CD4-positive, alpha-beta T cell treated with Interferon gamma for 1 hour (primary cell): ENCODE measurements around the gene MAN1B1.
"Not testable (repeated sequence)": the region's sequence is repeated elsewhere in the genome, so short reads cannot be mapped to it uniquely, and the experiment has no call there.

Experiments
- DNase-seq: peaks from one replicate; pipeline ENCODE4 v3.0.0-alpha.2; 2020

The MAN1B1 gene

DNA sequence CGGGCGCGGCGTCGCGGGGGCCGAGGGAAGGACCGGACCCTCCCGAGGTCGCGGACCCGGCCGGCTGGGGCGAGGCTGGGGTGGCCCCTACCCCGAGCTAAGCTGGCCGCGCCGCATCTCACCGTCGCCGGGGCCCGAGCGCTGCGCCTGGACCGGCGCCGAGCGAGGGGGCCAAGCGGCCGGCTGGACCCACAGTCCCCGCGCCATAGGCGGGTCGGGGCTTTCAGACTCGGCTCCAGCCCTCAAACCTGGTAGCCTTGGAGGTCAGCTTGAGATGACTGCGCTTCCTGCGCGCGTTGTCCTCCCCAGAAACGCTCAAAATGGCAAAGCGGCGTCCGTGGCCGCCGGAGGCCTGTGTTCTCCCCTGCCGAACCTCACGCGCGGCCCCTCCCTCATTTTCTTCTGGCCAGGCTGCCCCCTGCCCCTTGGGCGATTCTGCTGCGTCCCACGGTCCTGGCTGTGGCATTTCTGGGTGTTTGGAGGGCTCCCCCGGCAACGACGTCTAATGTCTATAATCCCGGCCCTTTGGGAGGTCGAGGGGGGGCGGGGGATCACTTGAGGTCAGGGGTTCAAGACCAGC lies 43.5 kb downstream of the MAN1B1 start:
- no peak for DNase-seq

DNA sequence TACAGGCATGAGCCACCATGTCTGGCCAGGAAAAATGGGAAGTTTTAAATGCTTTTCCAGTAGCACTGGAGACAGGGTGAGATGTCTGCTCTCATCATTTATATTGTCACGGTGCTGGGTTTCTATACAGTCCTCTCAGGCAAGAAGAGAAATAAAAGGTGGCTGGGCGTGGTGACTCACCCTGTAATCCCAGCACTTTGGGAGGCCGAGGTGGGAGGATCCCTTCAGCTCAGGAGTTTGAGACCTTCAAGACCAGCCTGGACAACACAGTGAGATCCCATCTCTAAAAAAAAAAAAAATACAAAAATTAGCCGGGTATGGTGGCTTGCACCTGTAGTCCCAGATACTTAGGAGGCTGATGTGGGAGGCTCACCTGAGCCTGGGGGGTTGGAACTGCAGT lies 47.4 kb downstream of the MAN1B1 start:
- DNase-seq = no peak

DNA sequence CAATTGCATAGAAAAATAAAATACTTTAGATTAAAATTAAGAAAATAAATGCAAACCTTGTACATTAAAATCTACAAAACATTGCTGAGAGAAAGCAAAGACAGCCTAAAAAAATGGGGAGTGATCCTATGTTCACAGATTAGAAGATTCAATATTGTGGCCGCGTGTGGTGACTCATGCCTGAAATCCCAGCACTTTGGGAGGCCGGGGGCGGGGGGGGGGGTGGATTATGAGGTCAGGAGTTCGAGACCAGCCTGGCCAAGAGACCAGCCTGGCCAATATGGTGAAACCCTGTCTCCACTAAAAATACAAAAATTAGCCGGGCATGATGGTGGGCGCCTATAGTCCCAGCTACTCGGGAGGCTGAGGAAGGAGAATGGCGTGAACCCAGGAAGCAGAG lies 48.4 kb downstream of the MAN1B1 start:
- not testable (repeated sequence) for DNase-seq

DNA sequence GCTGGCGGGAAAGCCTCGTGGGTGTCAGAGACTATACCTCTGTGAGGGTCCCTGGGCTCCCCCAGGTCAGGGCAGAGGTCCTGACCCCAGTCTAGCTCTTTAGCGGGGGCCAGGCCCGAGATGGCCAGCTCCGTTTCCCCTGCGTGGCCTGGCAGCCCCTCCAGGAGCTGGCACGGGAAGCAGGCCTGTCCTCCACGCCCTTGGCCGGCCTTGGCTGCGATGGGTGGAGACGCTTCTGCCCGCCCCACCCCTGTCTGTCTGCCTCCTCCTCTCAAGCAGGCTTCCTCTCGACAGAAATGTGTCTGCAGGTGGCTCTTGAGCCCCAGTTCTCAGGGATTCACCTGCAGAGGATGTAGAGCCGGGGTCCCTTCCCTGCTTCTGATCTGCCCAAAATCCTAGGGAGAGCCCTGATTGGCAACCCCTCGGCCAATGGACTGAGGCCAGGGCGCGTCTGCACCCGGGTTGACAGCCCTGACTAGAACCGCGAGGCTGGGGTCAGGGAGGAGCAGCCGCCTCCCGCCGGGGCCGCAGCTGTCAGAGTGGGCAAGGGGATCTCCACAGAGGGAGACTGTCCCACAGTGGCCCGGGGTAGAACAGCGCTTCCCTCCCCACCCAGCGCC lies 49.6 kb downstream of the MAN1B1 start:
- no peak for DNase-seq

DNA sequence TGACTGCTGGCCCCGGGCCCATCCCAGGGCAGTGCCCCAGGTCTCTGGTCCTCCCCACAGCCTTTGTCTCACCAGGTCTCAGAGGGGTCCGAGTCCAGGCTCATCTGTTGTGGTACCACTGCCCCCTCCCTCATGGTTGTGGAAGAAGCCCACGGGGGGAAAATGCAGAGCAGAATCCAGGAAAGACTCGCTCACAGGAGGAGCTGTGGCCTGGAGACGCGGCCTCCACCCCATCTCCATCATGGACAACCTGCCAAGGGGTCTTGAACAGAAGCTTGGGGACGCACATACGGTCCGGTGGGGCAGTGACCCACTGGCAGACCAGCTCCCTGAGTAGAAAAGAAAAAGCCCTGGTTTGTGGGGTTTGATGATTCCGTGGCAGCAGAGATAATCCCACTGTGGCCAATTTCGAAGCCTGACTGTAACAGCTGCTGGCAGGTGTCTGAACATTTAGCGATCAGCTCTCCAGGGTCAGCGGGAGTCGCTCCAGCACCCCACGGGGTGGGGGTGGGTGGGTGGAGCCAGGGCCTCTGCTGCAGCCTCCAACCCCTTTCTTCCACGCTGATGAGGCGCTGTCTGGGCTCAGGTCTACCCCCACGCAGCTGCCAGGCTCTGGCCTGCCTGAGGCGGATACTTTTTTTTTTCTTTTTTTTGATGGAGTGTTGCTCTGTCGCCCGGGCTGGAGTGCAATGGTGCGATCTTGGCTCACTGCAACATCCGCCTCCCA lies 50.3 kb downstream of the MAN1B1 start:
- no peak for DNase-seq

DNA sequence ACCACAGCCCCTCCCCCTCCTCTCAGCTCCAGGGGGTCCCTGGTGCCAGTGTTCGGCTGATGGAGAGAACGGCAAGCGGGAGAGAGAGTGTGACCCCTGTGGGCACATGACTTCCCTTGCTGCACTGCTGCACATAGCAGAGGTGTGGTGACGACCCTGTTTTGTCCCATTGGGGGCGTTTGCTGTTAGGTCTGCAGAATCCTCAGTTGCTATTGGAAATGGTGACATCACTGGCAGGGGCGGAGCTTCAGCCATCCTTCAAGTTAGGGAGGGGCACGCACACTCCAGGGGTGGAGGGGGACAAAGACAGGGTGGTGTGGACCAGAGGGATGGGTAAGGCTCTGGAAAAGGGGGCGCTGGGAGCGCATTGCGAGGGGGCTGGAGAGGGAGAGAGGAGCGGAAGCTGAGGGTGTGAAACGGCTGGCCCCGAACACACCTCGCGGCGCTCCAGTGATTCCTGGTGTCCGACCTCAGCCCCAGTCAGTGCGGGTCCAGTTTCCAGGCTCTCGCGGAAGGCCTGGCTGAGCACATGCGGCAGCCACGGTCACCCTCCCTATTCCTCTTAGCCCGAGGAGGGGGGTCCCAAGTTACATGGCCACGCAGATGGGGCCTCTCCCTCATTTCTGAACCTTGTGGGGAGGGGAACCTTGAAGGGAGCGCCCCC lies 51.4 kb downstream of the MAN1B1 start:
- DNase-seq = no peak

DNA sequence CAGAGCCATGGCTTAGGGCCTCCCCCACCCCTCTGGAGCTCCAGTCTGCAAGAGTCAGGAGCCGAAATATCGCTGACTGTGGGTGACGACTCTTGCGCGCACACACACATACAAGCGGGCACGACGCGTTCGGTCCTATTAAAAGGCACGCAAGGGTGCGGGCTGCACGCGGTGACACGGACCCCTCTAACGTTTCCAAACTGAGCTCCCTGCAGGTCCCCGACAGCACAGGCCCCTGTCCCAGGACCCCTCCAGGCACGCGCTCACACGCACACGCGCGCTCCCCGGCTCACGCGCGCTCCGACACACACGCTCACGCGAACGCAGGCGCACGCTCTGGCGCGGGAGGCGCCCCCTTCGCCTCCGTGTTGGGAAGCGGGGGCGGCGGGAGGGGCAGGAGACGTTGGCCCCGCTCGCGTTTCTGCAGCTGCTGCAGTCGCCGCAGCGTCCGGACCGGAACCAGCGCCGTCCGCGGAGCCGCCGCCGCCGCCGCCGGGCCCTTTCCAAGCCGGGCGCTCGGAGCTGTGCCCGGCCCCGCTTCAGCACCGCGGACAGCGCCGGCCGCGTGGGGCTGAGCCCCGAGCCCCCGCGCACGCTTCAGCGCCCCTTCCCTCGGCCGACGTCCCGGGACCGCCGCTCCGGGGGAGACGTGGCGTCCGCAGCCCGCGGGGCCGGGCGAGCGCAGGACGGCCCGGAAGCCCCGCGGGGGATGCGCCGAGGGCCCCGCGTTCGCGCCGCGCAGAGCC lies 52.1 kb downstream of the MAN1B1 start, which contains the start of gene GRIN1:
GRIN1 (plus strand) TSS at position 433 of the 746 bp plus-strand sequence. CDS start 333 bp downstream, outside the sequence.
- DNase-seq = no peak

DNA sequence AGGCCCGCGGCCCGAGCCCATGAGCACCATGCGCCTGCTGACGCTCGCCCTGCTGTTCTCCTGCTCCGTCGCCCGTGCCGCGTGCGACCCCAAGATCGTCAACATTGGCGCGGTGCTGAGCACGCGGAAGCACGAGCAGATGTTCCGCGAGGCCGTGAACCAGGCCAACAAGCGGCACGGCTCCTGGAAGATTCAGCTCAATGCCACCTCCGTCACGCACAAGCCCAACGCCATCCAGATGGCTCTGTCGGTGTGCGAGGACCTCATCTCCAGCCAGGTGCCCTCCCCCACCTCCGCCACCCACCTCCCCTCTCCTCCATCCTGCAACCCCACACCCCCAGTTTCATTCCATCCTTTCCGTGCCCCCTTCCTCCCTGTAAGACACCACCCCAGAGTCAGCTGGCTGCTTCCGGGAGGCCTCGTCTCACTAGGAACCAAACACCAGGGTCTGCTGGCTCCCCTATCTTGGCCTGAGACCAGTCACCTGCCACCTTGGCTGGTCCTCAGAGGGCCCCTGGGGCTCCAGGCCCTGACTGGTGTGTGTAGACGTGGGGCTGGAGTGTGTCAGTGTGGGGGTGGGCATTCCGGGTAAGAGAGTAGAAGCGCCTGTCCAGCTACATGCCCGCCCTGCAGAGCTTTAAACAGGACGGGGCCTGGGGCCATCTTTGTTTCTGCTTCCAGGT lies 52.8 kb downstream of the MAN1B1 start:
- DNase-seq = no peak

DNA sequence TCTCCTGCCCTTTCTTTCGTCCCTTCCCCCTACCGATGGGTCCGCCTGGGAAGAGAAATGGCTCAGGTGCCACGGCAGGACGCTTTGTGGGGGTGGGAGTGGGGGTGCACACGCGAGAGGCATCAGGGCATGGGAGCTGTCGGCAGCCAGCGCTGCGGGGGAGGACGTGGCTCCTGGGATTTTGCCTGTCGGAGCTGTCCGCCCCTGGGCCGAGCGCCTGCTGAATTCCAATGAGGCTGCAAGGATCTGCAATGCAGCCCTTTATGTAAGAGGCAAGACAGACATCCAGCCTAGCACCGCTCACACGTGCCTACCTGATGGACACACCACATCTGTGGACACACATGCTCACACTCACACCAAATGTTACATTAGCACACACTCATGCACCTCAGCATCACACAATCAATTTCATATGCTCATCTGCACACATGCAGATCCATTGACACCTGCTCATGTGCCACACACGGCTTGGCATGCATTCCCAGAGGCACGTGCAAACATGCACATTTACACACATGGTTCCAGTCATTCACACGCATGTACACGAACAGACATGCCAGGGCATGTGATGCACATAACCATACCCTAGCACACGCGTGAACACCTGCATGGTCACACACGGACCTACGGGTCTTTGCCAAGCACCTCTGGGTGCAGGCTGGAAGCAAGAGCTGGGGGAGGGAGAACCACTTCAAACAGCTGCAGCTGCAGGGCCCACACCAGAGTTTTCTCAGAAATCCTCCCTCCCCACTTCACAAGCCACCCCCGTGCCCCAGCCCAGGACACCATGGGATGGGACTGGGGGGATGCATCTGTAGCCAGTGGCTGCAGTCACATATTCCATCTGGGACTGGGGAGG lies 53.6 kb downstream of the MAN1B1 start:
- no peak for DNase-seq

DNA sequence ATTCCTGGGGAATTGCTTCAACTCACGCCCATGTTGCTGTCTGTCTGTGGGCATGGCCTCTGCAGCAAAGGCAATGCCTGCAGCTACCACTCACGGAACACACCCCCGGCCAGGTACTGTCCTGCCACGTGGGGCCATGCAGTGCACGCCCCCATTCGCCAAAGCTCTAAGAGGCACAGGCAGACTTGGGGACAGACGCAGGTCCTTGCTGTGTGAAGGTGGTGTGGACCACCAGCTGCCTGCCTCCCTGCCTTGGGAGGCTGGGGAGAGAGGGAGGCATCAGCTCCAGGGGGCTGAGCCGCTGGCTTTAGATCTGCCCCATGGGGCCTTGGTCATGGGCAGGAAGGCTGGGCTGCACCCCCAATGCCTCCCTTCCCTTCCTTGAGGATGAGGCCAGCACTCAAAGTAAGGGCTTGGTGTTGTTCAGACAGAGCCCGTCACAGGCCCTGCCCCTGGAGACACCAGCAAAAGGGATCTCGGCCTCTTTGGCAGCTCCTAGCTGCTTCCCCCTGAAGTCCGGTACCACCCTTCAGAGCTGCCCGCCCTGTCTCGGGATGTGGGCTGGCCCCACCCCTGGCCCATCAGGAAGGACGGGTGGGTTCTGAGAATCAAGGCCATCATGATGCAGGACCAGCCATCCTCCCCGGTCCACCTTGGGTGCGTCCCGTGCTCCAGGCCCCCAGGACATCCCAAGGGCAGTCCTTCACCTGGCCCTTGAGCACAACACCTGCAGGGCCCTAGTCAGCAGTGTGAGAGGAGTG lies 54.4 kb downstream of the MAN1B1 start:
- no peak for DNase-seq

DNA sequence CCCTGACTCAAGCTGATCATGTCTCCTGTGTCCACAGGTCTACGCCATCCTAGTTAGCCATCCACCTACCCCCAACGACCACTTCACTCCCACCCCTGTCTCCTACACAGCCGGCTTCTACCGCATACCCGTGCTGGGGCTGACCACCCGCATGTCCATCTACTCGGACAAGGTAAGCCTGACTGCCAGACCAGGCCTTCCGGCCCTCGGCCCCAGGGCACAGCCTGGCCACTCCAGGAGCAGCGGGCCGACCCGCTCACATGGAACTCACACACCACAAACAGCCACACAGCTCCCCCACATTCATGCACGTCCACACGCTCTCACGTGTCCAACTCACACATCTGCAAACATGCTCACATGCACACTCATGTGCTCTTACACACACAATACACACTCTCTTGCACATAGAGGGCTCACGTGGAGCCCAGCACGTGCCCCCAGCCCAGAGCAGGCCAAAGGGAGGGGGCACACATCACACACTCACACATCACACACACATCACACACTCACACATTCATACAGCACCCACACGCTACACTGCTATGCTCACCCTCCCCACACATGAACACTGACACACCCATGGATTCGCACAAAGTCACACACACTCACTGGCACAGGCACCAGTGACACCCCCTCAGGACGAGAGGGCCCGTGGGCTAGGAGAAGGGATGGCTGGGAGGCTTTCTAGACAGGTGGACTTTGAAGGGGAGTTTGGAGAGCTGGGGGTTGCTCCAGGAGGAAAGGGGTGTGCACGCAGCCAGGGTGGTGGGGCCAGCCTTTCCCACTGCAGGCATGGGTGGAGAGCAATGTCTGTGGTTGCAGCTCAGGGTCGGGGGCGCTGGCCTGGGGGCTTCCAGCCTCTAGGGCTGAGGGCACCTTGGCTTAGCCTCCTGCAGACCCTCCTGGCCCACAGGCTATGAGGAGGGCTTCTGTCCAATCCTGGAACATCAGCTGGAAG lies 55.5 kb downstream of the MAN1B1 start:
- DNase-seq = no peak

DNA sequence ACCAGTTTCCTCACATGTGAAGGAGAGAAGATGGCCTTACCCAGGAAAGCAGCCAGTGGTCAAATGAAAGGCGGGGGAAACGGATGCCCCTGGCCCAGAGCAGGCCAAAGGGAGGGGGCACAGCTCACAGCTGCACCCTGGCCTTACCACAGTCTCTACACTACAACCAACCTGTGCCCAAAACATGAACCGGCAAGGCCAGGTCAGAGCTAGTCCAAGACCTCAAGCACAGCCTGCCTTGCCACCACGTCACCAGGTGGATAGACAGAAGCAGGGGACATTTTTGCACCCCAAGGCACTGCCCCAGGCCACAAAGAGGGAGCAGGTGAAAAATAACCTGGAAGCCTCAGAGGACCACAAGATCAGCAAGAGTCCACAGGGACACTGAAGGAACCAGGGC lies 56.7 kb downstream of the MAN1B1 start:
- DNase-seq = no peak

DNA sequence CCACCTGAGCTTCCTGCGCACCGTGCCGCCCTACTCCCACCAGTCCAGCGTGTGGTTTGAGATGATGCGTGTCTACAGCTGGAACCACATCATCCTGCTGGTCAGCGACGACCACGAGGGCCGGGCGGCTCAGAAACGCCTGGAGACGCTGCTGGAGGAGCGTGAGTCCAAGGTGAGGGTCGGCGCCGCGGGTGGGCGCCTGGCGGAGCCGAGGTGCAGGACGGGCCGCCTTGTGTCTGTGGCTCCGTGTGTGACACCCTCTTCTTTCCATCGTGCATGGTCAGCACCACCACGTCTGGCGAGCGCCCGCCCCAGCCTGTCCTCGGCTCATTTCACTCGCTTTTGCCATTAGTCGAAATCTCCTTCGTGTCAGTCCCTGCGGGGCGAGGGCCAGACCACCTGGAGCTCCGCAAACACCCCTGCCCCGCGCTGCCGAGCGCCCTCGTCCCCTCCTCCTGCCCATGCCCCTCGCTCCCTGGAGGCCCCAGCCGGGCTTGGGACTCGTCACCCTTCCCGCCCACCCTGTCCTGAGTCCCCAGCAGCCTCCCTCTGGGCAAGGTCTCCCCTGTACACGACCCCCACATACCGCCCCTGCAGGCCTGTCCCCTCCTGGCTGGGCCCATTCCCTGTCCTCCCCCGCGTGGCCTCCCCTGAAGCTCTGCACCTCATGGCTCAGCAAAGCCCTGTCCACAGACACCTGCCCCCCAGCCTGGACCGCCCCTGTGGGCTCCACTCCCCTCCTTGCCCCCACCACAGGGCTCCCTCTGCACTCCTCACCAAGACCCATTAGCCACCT lies 59.1 kb downstream of the MAN1B1 start:
- DNase-seq = no peak

DNA sequence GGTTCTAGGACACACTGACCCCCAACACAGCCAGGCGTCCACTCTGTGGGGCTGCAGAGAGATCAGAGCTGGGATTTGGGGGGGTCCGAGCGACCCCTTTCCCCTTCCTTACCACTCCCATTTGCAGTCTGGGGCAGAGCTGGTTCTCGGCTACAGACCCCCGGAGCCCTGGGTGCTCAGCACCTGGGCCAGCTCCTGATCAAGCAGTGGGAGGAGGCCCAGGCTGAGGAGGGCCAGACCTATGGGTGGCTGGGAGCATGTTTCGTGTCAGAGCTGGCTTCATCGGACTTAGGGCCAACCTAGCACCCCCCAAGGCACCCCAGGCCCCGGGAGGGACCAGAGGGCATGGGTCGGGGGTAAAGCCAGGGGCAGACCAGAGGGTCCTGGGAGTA lies 59.7 kb downstream of the MAN1B1 start:
- no peak for DNase-seq

DNA sequence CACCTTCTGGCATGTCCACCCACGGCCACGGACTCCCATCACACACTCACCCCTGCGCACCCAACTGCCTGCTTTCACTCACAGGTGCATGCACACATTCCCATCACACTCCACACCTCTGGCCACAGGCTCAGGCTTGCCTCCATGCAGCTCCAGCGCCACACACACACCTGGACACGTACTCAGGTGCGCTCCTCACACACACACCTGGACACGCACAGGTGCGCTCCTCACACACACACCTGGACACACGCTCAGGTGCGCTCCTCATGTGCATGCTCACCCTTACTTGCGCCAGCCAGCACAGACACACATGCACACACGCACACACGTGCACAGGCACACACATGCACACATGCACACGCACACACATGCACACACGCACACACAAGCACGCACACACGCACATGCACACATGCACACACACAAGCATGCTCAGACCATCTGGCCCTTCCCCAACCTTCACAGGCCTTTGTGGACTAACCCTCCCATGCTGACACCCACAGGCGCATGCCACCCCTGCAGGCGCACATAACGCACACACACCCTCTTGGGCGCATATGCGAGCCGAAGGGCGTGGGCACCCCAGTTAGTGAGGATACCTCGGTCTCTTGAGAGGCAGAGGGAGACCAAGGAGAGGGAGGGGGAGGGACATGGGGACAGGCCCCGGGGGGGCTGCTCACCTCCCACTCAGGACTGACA lies 60.5 kb downstream of the MAN1B1 start:
- no peak for DNase-seq

DNA sequence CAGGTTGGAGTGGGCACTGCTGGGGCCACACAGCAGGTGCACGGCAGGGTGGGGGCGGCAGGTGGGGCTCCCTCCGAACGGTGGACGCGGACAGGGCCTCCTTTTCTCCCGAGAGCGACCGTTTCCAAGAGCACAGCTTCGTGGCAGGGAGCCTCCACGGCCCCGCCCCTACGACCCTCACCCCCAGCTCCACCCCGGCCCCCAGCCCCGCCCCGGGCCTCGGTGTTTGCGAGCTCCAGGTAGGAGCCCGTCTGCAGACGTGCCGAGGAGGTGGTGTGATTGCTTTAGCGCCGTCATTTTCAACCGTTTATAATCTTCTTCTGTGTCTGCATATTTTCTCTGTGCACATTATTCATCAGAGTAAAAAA lies 61.0 kb downstream of the MAN1B1 start:
- DNase-seq = no peak

DNA sequence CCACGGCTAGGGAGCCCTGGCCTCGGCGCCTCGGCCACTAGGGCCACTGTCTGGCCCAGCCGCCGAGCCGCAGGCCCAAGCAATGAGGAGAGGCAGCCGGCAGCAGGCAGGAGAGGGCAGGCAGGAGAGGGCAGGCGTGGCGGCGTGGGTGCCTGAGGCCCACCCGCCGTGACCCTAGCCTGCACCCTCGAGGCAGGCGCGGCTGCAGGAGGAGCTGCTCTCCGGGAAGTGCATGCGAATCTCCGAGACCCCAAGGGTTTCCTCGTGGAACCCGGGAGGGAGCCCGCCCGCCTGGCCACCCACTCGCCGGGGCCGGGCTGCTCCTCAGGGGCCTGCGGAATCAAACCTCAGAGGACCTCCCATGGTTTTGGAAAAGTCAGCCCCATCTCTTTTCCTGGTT lies 61.5 kb downstream of the MAN1B1 start:
- no peak for DNase-seq

DNA sequence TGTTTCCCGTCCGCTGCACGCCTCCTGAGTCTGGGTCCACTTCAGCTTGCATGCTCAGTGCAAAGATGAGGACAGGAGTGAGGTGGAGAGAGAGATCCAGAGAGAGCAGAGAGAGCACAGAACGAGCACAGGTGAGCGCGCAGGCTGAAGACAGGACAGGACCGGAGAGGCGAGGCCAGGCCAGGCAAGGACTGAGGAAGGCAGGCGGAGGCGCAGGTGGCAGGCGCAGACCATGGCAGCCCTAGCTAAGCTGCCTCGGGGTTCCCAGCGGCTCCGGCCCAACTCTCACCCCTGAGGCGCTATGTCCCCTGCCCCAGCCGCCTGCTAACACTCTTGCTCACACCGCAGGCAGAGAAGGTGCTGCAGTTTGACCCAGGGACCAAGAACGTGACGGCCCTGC lies 61.9 kb downstream of the MAN1B1 start:
- no peak for DNase-seq
